Astrocyte of the spinal cord (primary cell): ENCODE measurements around the gene COL9A3.

Source experiments
- DNase-seq: peaks from one replicate; pipeline ENCODE4 v3.0.0; 2011; ENCODE audit warnings: low read depth, low spot score
- H3K4me3 ChIP-seq: 2 replicates; pipeline ENCODE4 v1.5.1; 2011; ENCODE audit warnings: low read depth, mild to moderate bottlenecking, low read length, moderate library complexity
- CTCF ChIP-seq: IDR thresholded peaks from 2 replicates; pipeline ENCODE4 v1.5.1; 2012; ENCODE audit warnings: low read depth, mild to moderate bottlenecking, low read length, inconsistent platforms
- in situ Hi-C: cut with HindIII; loops from 2 replicates; pipeline ENCODE4 v1.10.0; 2017; ENCODE audit warnings: low sequenced_read_pairs

The COL9A3 gene

GRCh38 chr20:62811320-62811719 is 5.5 kb upstream of the COL9A3 start:
- in situ Hi-C loops: no loop called here

GRCh38 chr20:62811720-62812119 is 5.1 kb upstream of the COL9A3 start:
- no peak for DNase-seq
- TF ChIP-seq CTCF: no peak
- in situ Hi-C loops: no loop called here
- H3K4me3 ChIP-seq: no peak overlapping the region

More at GRCh38 chr20:62811320-62811719, 5.5 kb upstream of the COL9A3 start:
- TF ChIP-seq CTCF: no peak
- no peak for DNase-seq
- no peak overlapping the region for H3K4me3 ChIP-seq

GRCh38 chr20:62812181-62812906 is 4.5 kb upstream of the COL9A3 start:
- no peak for DNase-seq
- in situ Hi-C loops: no loop called here
- no peak overlapping the region for H3K4me3 ChIP-seq
- TF ChIP-seq CTCF: no peak

DNA sequence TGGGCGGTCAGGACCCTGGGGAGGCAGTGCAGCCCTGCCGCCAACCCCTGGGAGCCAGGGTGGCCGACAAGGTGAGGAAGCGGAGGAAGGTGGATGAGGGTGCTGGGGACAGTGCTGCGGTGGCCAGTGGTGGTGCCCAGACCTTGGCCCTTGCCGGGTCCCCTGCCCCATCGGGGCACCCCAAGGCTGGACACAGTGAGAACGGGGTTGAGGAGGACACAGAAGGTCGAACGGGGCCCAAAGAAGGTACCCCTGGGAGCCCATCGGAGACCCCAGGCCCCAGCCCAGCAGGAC is 4.0 kb upstream of the COL9A3 start:
- in situ Hi-C loops: no loop called here
- DNase-seq: no peak
- TF ChIP-seq CTCF: no peak
- no peak overlapping the region for H3K4me3 ChIP-seq

GRCh38 chr20:62813588-62813987 is 3.3 kb upstream of the COL9A3 start:
- no peak overlapping the region for H3K4me3 ChIP-seq
- DNase-seq: no peak
- in situ Hi-C loops: no loop called here
- TF ChIP-seq CTCF: no peak

DNA sequence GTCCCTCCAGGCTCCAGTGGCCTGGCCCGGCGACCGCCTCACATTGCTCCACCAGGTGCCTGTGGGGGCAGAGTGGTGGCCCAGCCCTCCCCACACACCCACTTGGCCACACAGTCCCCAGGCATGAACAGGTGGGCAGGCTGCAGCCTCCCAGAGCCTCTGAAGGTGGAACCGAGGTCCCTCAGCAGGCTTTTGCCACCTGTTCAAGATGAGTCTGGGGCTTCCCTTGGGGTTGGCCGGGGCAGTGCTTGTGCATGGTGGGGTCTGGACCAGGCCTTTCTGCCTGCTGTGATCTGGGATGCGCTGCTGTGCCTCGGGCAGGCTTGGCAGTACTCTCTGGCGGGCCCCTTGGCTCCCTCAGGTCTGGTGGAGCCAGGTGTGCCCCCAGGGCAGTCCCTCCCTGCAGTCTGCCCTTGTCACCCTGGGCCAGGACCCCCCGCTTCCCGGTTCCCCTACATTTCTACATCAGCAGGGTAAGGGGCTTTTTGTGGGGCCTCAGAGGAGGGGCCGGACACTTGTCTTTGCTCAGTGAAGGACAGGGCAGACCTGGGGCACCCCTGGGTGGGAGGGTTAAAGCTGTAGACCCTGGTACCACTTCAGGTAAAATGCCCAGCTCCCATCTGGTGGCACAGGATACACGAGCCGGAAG is 2.7 kb upstream of the COL9A3 start:
- no peak overlapping the region for H3K4me3 ChIP-seq
- in situ Hi-C loops: no loop called here
- DNase-seq: no peak
- no peak for TF ChIP-seq CTCF
